T-helper 17 cell (primary cell): Measurements from ENCODE around the gene KRT23. TPM values are rescaled to one million over a fixed set of nuclear protein-coding genes. Genes with fewer than 3 reads are reported as not detected.

Experiments used
- ATAC-seq: fragments of 150-1000 bp; cut with Tn5 transposase; 2 replicates; pipeline ENCODE4 v1.10.0; 2021; ENCODE audit warnings: mild to moderate bottlenecking, moderate library complexity
- DNase-seq, 3 donors: peaks; one replicate each; pipeline versions ENCODE4 v3.0.0 to v3.0.0-alpha.2; 2020 to 2021
- H3K9me3 ChIP-seq: one replicate; pipeline ENCODE4 v1.7.0; 2013; ENCODE audit warnings: low read length, mild to moderate bottlenecking; ENCODE audit not compliant: control insufficient read depth, poor library complexity, severe bottlenecking
- H3K27ac Mint-ChIP-seq: one replicate; pipeline ENCODE4 v1.8.0; 2022; ENCODE audit warnings: mild to moderate bottlenecking, moderate library complexity, mixed read lengths
- H3K27me3 Mint-ChIP-seq: one replicate; pipeline ENCODE4 v1.8.0; 2022; ENCODE audit warnings: mixed read lengths
- H3K36me3 Mint-ChIP-seq: one replicate; pipeline ENCODE4 v1.8.0; 2022; ENCODE audit warnings: low read depth, mixed read lengths
- H3K4me1 Mint-ChIP-seq: one replicate; pipeline ENCODE4 v1.8.0; 2022; ENCODE audit warnings: mild to moderate bottlenecking, mixed read lengths
- H3K4me3 Mint-ChIP-seq: one replicate; pipeline ENCODE4 v1.8.0; 2022; ENCODE audit warnings: mild to moderate bottlenecking, moderate library complexity, mixed read lengths
- total RNA-seq, 4 donors: library from RNA in 2 of 4; stranded (reverse) in 2 of 4; gene quantifications; one replicate each; pipeline ENCODE4 v1.2.3 and lab custom pipeline; 2022 to 2026

Gene KRT23, protein sequence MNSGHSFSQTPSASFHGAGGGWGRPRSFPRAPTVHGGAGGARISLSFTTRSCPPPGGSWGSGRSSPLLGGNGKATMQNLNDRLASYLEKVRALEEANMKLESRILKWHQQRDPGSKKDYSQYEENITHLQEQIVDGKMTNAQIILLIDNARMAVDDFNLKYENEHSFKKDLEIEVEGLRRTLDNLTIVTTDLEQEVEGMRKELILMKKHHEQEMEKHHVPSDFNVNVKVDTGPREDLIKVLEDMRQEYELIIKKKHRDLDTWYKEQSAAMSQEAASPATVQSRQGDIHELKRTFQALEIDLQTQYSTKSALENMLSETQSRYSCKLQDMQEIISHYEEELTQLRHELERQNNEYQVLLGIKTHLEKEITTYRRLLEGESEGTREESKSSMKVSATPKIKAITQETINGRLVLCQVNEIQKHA
- total RNA-seq (not detected), total RNA-seq (lab: John Stamatoyannopoulos, UW) (0 reads per million in 2 donors)

DNA sequence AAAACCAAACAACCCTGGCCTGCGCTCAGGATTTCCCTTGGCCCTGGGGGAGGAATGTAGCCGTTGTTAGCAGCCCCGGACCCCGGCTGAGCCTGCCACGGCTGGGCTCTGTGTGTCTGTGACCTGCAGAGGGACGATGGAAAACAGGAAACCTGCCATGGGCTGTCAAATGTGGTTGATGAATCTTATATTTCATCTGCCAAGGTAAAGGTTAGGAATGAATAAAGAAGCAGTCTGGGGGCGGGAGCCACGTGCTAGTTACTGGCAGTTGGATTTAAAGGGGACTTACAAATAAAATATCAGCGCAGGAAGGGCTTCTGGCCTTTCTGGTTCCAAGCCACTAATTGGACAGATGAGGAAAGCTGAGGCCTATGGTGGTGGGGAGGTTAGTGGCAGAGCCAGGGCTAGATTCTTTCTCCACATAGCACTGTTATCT, at the start of gene KRT23:
KRT23 (minus strand) TSS at position 263 of the 436 bp plus-strand sequence. CDS start 1,043 bp downstream, outside the sequence.
- DNase-seq (no peak), ATAC-seq (no peak)
- Mint-ChIP-seq H3K4me3 (no peak within 1 kb of the TSS), H3K4me1 (peaks cover 4% of the 10 kb centered on the region), H3K27me3 (peaks cover 45% of the 10 kb centered on the region), H3K36me3 (no peaks in the 10 kb centered on the region), H3K27ac (no peak within 1 kb of the TSS)
- H3K9me3 ChIP-seq, result no peaks in the 10 kb centered on the region

DNA sequence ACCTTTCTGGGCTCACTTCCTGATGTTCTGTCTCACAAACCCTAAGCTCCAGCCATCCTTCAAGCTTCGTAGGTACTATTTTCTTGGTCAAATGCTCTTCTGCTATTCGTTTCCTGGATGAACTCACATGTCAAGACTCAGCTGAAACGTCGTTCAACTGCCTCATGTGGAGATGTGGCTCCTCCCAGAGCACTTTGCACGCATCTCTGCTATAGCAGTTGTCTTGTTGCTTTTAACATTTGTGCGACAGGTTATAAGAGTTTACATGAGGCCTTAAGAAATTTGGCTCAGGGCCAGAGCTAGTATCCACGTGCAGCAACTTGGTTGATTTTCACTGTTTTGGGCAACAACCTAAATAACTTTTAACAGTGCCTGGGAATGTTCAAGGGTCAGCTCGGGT, 49.5 kb upstream of the KRT23 start:
- no peak overlapping the region for H3K27ac Mint-ChIP-seq
- H3K4me3 Mint-ChIP-seq, result no peak overlapping the region
- H3K36me3 Mint-ChIP-seq, result no peaks in the 10 kb centered on the region
- peaks cover 55% of the 10 kb centered on the region for H3K27me3 Mint-ChIP-seq
- no peaks in the 10 kb centered on the region for H3K9me3 ChIP-seq
- DNase-seq (no peak), ATAC-seq (no peak)
- no peaks in the 10 kb centered on the region for H3K4me1 Mint-ChIP-seq

DNA sequence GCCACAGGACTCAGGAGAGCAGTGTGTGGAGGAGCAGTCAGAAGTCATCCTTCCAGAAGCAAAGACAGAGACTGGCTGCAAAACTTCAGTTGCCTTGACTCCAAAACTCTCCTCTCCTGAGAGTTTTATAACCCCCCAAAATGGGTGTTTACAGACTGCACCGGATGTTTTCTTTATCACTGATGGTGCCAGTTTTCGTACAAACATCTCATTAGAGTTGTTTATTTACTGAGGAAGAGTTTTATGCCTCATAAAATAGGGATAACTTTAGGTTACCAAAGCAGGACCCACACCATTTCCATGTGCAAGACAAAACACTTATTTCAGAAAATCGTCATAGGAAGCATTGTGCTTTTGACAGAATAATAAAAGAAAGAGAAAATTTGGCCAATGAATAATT, 46.8 kb upstream of the KRT23 start, which contains the start of gene KRT40:
KRT40 (minus strand) TSS at position 101 of the 400 bp plus-strand sequence; CDS start at position 48, 53 bp downstream.
- H3K27me3 Mint-ChIP-seq, result peaks cover 50% of the 10 kb centered on the region
- H3K36me3 Mint-ChIP-seq, result peaks cover 3% of the 10 kb centered on the region
- no peaks in the 10 kb centered on the region for H3K9me3 ChIP-seq
- H3K4me3 Mint-ChIP-seq, result no peak within 1 kb of the TSS
- H3K4me1 Mint-ChIP-seq, result peaks cover 2% of the 10 kb centered on the region
- H3K27ac Mint-ChIP-seq, result no peak within 1 kb of the TSS
- DNase-seq (no peak), ATAC-seq (no peak)

DNA sequence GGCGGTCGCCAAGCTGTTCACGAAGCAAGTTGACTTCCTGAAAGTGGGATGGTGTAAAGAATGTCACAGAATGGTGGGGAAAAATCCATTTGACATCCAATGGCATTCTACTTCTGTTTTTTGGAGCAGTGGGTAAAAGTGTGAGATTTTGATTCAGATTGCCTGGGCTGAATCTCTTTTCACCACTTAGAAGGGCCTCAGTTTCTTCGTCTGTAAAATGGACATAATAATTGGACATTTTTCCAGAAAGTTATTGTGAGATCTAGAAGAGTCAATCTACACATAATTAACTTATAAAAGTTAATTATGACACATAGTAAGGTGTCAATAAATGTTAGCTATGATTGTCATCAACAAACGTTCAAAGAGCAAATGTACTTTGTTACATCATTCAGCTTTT, 43.7 kb upstream of the KRT23 start:
- H3K36me3 Mint-ChIP-seq, result peaks cover 5% of the 10 kb centered on the region
- no peak overlapping the region for H3K4me3 Mint-ChIP-seq
- no peak for ATAC-seq
- H3K4me1 Mint-ChIP-seq, result peaks cover 2% of the 10 kb centered on the region
- DNase-seq, result no peak
- H3K27me3 Mint-ChIP-seq, result peaks cover 48% of the 10 kb centered on the region
- no peak overlapping the region for H3K27ac Mint-ChIP-seq
- no peaks in the 10 kb centered on the region for H3K9me3 ChIP-seq

DNA sequence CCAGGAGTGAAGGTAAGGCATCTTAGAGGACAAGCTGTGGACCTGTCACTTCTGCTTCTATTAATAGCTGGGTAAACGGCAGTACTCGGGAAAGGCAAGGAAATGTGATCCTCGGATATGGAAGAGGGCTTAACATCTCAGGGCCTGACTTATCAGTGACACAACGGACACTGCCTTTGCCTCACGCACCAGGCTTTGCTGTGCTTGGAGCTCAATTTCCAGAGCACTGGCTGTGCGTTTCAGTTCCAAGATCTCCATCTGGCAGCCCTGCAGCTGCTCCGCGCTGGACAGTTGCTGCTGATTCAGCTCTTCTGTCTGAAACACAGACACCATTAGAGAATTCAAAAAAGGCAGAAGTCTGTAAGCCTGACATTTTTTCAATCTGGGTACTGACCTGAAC, 43.1 kb upstream of the KRT23 start:
- no peak for DNase-seq
- no peaks in the 10 kb centered on the region for H3K9me3 ChIP-seq
- peaks cover 5% of the 10 kb centered on the region for H3K36me3 Mint-ChIP-seq
- H3K27me3 Mint-ChIP-seq, result peaks cover 48% of the 10 kb centered on the region
- H3K4me1 Mint-ChIP-seq, result peaks cover 2% of the 10 kb centered on the region
- H3K27ac Mint-ChIP-seq, result no peak overlapping the region
- H3K4me3 Mint-ChIP-seq, result no peak overlapping the region
- no peak for ATAC-seq

DNA sequence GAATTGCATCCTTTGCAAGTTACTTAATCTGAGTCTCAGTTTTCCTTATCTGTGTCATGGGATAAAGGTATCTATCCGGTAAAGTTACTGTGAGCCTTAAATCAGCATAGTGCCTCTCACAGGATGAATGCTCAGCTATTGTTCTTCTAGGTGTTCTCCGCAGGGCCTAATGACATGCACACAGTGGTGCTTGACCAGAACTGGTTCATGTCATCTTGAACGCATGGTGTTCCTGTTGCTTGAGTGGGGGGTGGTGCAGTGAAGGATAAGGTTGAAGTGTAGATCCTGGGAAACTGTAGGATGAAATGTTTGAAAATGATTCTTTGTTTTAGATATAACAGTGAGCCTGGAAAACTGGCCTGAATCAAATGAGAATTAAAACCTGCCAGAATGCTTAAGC, 42.7 kb upstream of the KRT23 start:
- H3K4me1 Mint-ChIP-seq, result peaks cover 2% of the 10 kb centered on the region
- H3K9me3 ChIP-seq, result no peaks in the 10 kb centered on the region
- H3K27me3 Mint-ChIP-seq, result peaks cover 52% of the 10 kb centered on the region
- peaks cover 5% of the 10 kb centered on the region for H3K36me3 Mint-ChIP-seq
- no peak overlapping the region for H3K4me3 Mint-ChIP-seq
- ATAC-seq, result no peak
- no peak for DNase-seq
- H3K27ac Mint-ChIP-seq, result no peak overlapping the region

DNA sequence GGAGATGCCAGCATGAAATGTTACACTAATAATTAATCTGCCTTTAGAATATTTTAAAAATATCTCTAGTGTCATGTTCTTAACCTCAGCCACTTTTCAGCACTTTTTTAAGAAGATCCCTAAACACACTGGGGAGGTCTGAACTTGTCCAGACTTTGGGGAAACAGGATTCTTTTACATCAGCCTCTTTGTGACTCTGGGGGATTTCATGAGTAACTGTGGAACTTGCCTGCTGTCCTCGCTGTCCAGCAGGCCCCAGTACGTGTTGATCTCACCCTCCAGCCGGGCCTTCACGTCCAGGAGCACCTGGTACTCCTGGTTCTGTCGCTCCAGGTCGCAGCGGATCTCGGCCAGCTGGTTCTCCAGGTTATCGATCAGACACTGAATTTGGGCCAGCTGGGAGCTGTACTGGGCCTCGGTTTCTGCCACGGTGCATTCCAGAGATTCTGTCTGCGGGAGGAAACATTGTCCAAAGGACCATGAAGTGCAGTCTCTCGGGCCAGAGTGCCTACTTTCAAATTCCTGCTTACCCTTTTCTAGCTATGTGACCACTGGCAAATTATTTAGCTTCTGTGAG, 41.2 kb upstream of the KRT23 start:
- Mint-ChIP-seq H3K27ac (no peak overlapping the region), H3K4me1 (peaks cover 2% of the 10 kb centered on the region), H3K36me3 (peaks cover 5% of the 10 kb centered on the region), H3K27me3 (peaks cover 44% of the 10 kb centered on the region), H3K4me3 (no peak overlapping the region)
- H3K9me3 ChIP-seq, result no peaks in the 10 kb centered on the region
- ATAC-seq (no peak), DNase-seq (no peak)

DNA sequence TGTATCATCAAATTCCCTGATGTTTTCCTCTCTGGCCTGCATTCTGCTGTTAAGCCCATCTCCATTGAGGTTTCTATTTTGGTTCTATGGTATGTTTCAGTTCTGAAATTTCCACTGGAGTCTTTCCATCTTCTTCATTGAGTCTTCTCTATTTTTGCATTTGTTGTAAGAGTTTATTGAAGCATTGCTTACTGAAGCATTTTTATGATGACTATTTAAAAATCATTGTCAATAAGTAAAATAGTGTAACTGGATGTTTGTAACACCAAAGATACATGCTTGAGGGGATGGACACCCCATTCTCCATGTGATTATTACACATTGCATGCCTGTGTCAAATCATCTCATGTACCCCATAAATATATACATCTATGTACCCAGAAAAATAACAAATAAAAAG, 38.1 kb upstream of the KRT23 start:
- Mint-ChIP-seq H3K4me1 (peaks cover 2% of the 10 kb centered on the region), H3K4me3 (no peak overlapping the region)
- no peaks in the 10 kb centered on the region for H3K9me3 ChIP-seq

DNA sequence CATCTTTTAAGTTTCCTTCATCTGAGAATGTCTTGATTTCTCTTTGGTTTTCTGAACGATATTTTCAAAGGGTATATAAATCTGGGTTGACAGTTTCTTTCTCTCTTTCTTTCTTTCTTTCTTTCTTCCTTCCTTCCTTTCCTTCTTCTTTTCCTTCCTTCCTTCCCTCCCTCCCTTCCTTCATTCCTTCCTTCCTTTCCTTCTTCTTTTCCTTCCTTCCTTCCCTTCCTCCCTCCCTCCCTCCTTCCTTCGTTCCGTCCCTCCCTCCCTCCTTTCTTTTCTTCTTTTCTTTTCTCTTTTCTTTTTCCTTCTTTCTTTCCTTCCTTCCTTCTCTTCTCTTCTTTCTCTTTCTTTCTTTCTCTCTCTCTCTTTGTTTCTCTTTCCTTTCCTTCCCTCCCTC, 36.9 kb upstream of the KRT23 start:
- no peak overlapping the region for H3K27ac Mint-ChIP-seq
- peaks cover 3% of the 10 kb centered on the region for H3K36me3 Mint-ChIP-seq
- H3K4me1 Mint-ChIP-seq, result no peaks in the 10 kb centered on the region
- ATAC-seq (no peak), DNase-seq (no peak)
- peaks cover 35% of the 10 kb centered on the region for H3K27me3 Mint-ChIP-seq
- H3K4me3 Mint-ChIP-seq, result no peak overlapping the region
- H3K9me3 ChIP-seq, result no peaks in the 10 kb centered on the region

More for the DNA sequence above, 38.1 kb upstream of the KRT23 start:
- ATAC-seq (no peak), DNase-seq (no peak)
- Mint-ChIP-seq H3K27ac (no peak overlapping the region), H3K36me3 (peaks cover 5% of the 10 kb centered on the region), H3K27me3 (peaks cover 38% of the 10 kb centered on the region)

DNA sequence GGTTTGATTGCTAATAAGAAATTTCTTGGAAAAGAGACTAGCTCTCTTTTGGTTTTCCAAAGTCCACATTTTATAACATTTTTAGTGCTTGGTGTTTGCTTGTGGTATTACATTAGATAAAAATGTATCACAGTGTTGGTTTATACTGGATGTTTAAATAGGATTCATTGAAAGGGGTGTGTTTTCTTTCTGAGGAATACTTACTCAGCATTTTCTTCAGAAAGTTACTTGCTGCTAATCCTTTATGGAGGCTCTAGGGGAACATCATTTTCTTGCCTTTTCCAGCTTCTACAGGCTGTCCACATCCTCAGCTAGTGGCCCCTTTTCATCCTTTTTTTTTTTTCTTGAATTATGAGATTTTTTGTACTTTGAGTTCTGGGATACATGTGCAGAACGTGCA, 30.1 kb upstream of the KRT23 start:
- Mint-ChIP-seq H3K36me3 (no peaks in the 10 kb centered on the region), H3K27me3 (peaks cover 6% of the 10 kb centered on the region), H3K4me1 (no peaks in the 10 kb centered on the region), H3K27ac (no peak overlapping the region), H3K4me3 (no peak overlapping the region)
- ATAC-seq (no peak), DNase-seq (no peak)
- no peaks in the 10 kb centered on the region for H3K9me3 ChIP-seq

DNA sequence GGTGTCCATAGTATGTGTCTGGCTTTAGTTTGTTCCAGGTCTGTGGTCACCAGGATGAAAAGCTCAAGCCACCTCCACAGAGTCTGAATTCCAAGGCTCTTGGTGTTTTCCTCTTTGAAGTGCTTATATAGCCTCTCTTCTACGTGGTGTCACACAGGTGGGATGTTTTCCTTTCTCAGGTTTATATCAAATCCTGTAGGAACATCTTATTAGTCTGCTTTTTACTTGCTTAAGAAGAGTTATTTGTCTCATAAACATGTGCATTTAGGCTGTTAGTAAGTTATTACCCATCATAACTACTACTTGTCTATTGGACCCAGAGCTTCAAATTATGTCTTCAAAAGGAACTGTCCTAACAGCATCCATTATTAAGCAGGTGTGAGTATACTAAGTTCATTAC, 29.4 kb upstream of the KRT23 start, which contains the start of gene KRT39:
KRT39 (minus strand) TSS at position 101 of the 400 bp plus-strand sequence; CDS start at position 9, 92 bp downstream.
- ATAC-seq (no peak), DNase-seq (no peak)
- Mint-ChIP-seq H3K36me3 (no peaks in the 10 kb centered on the region), H3K4me1 (no peaks in the 10 kb centered on the region), H3K4me3 (no peak within 1 kb of the TSS), H3K27ac (no peak within 1 kb of the TSS), H3K27me3 (peaks cover 6% of the 10 kb centered on the region)
- no peaks in the 10 kb centered on the region for H3K9me3 ChIP-seq

DNA sequence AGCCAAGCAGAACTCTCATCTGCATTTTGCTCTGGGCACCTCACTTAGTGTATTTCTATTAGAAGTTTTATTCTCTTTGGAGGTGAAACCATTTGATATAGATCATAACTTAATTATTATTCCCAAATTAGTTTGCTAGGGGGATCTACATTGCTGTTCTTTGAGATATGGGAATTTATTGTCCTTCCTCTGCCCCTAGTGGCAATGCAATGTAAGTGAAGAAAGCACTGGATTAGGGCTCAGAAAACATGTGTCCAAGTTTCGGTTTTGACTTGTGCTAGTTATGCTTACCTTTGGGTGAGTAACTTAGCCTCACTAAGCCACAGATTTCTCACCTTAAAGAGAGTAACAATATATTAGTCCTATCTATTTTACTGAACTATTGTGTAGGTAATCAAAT, 26.4 kb upstream of the KRT23 start:
- no peak overlapping the region for H3K4me3 Mint-ChIP-seq
- no peak overlapping the region for H3K27ac Mint-ChIP-seq
- DNase-seq, result no peak
- no peaks in the 10 kb centered on the region for H3K9me3 ChIP-seq
- H3K36me3 Mint-ChIP-seq, result no peaks in the 10 kb centered on the region
- peaks cover 21% of the 10 kb centered on the region for H3K27me3 Mint-ChIP-seq
- ATAC-seq, result peak; percentile 56
- H3K4me1 Mint-ChIP-seq, result no peaks in the 10 kb centered on the region

DNA sequence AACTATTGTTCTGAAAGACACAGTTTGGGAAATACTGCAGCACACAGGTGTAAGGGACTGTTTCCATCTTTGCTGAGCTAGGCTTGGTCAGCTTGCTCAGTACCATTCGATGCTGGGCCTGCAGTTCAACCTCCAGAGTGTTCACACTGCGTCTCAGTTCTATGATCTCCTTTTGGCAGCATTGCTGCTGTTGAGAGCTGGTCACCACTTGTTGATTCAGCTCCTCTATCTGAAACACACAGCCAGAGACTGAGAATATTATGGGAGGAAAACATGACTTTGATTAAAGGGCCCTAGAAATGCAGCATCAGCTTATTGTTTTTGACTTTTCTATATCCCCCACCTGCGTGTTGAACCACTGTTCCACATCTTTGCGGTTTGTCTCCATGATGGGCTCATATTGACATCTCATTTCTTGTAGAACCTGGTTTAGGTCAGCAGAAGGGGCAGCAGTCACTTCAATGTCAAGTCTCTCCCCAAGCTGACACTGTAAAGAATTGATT, 24.7 kb upstream of the KRT23 start:
- ATAC-seq, result no peak
- no peaks in the 10 kb centered on the region for H3K9me3 ChIP-seq
- Mint-ChIP-seq H3K27me3 (peaks cover 31% of the 10 kb centered on the region), H3K27ac (no peak overlapping the region), H3K4me1 (no peaks in the 10 kb centered on the region), H3K4me3 (no peak overlapping the region), H3K36me3 (no peaks in the 10 kb centered on the region)
- DNase-seq, result no peak
